Right forelimb (tissue), 1 donor: ENCODE results near the gene HOXC9.
A peak's percentile ranks its signal among the peaks of the same experiment; 100 is the strongest.

Source experiments
- DNase-seq: peaks from one replicate; pipeline ENCODE4 v3.0.0-alpha.2; 2018

Gene HOXC9

GRCh38 chr12:54002278-54002914, 2.4 kb downstream of the HOXC9 start:
- no peak for DNase-seq

GRCh38 chr12:54002915-54003389, 3.0 kb downstream of the HOXC9 start:
- no peak for DNase-seq

- no peak for DNase-seq
These were observed 3.7 kb downstream of the HOXC9 start for GRCh38 chr12:54003625-54004024.

- DNase-seq, result no peak
These were observed 4.3 kb downstream of the HOXC9 start for GRCh38 chr12:54004063-54004840.

GRCh38 chr12:54004841-54005530, 5.0 kb downstream of the HOXC9 start:
- DNase-seq, result no peak

GRCh38 chr12:54005531-54005852, 5.5 kb downstream of the HOXC9 start:
- DNase-seq, result no peak

- DNase-seq, result peak; percentile 93
These were observed 6.0 kb downstream of the HOXC9 start for GRCh38 chr12:54005853-54006558.

- no peak for DNase-seq
These were observed 6.7 kb downstream of the HOXC9 start for GRCh38 chr12:54006559-54007220.

- no peak for DNase-seq
These were observed 7.7 kb downstream of the HOXC9 start for GRCh38 chr12:54007538-54008259.

- no peak for DNase-seq
These were observed 8.2 kb downstream of the HOXC9 start for GRCh38 chr12:54008260-54008552.

- no peak for DNase-seq
These were observed 9.5 kb downstream of the HOXC9 start for GRCh38 chr12:54009171-54010052.

GRCh38 chr12:54010053-54010971, 10.4 kb downstream of the HOXC9 start:
- no peak for DNase-seq

- no peak for DNase-seq
These were observed 11.2 kb downstream of the HOXC9 start for GRCh38 chr12:54010972-54011664.

GRCh38 chr12:54011665-54012532, 11.9 kb downstream of the HOXC9 start:
- no peak for DNase-seq

GRCh38 chr12:54012631-54013409, 12.9 kb downstream of the HOXC9 start:
- no peak for DNase-seq

GRCh38 chr12:54014377-54015017, 14.5 kb downstream of the HOXC9 start:
- no peak for DNase-seq
